ENCODE data around the gene TXNDC5.

Gene TXNDC5

DNA sequence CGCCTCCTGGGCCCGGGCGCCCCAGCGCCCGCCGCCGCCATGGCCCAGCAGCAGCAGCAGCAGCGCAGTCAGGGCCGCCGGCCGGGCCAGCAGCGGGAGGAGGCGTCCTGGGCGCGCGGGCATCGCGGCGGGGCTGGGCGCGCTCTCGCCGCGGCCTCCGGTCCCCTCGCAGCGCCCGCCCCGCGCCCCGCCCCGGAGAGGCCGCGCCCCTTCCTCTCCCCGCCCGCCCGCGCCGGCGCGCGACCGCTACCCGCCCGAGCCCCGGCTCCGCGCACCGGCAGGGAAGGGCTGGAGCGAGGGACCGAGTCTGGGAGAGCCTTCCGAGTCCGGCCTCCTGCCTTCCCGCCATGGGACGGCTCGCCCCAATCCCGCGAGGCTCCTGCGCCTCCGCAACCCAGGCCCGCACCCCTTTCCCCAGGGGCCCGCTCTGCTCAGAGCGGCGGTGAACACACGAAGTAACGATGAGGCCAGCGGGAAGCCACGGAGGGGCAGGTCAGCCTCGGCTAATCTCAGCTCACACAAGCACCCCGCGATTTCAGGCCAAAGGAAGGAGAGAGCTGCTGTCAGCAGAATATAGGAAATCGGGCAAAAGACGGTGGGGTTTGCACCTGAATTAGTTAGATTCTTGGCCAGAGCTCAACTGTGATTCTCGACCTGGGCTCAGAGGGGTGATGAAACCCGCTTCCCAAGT, at the start of gene TXNDC5:
Gene TXNDC5 (minus strand): TSS at position 135 of the 691 bp plus-strand sequence. CDS start 12 bp downstream, at position 123.
- peaks cover 8% of the 10 kb centered on the region for H3K4me1 ChIP-seq (ENCODE audit: insufficient read depth, low read length)
- H3K4me3 ChIP-seq (ENCODE audit: low read length) = peak within 1 kb of the TSS; percentile 65
- peak within 1 kb of the TSS; percentile 95 for H2AFZ ChIP-seq (ENCODE audit: low read depth, low read length)
- no peaks in the 10 kb centered on the region for H3K36me3 ChIP-seq (ENCODE audit: insufficient read depth, low read length)
- H3K9me3 ChIP-seq (ENCODE audit: low read length) = no peaks in the 10 kb centered on the region
- H3K27me3 ChIP-seq (ENCODE audit: insufficient read depth, low read length) = peaks cover 25% of the 10 kb centered on the region

DNA sequence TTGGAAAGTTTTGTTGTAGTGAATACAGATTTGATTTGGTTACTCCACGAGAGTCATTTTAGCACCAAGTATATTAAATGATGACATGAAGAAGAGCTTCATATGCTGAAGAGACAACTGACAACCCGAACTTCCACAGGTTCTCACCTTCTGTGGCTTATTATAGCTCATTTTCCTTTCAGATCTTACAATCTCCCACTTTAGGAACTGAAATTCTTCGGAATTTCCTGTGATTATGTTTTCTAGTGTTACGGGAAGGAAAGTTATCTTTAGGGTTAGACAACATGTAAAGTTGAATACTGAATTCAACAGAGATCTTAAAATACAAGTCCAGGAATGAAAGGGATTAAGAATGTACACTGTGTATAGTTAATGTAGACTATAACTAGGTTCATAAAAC, 49.6 kb upstream of the TXNDC5 start:
- Histone ChIP-seq H3K36me3 (ENCODE audit: insufficient read depth, low read length) (no peaks in the 10 kb centered on the region), H3K4me1 (ENCODE audit: insufficient read depth, low read length) (no peaks in the 10 kb centered on the region), H3K27me3 (ENCODE audit: insufficient read depth, low read length) (no peaks in the 10 kb centered on the region), H3K9me3 (ENCODE audit: low read length) (no peaks in the 10 kb centered on the region), H2AFZ (ENCODE audit: low read depth, low read length) (no peak overlapping the region), H3K4me3 (ENCODE audit: low read length) (no peak overlapping the region)

- no peaks in the 10 kb centered on the region for H3K36me3 ChIP-seq (ENCODE audit: insufficient read depth, low read length)
- H2AFZ ChIP-seq (ENCODE audit: low read depth, low read length) = no peak overlapping the region
- H3K4me1 ChIP-seq (ENCODE audit: insufficient read depth, low read length) = no peaks in the 10 kb centered on the region
- no peaks in the 10 kb centered on the region for H3K9me3 ChIP-seq (ENCODE audit: low read length)
- no peaks in the 10 kb centered on the region for H3K27me3 ChIP-seq (ENCODE audit: insufficient read depth, low read length)
- no peak overlapping the region for H3K4me3 ChIP-seq (ENCODE audit: low read length)
Observed at GRCh38 chr6:7959453-7959852, 48.9 kb upstream of the TXNDC5 start.

DNA sequence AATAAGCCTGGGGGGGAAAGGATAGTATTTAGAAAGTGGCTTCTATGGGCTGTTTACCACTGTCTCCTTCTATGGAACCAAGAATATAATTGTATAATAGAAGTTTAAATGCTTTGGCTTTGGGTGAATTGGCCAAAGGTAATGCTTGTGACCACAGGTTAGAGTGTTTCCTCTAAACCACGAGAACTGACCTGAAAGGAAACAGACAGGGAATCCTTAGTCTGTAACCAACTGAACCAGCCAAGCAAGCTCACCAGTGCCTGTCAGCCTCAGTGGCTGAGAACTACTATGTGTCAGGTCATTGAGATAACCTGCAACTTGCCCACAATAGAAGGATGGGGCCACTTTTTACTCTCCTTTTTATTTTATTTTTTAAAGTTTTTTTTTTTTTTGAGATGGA, 47.9 kb upstream of the TXNDC5 start:
- Histone ChIP-seq H3K4me1 (ENCODE audit: insufficient read depth, low read length) (no peaks in the 10 kb centered on the region), H3K36me3 (ENCODE audit: insufficient read depth, low read length) (no peaks in the 10 kb centered on the region), H3K27me3 (ENCODE audit: insufficient read depth, low read length) (no peaks in the 10 kb centered on the region), H3K4me3 (ENCODE audit: low read length) (no peak overlapping the region), H3K9me3 (ENCODE audit: low read length) (no peaks in the 10 kb centered on the region), H2AFZ (ENCODE audit: low read depth, low read length) (no peak overlapping the region)

DNA sequence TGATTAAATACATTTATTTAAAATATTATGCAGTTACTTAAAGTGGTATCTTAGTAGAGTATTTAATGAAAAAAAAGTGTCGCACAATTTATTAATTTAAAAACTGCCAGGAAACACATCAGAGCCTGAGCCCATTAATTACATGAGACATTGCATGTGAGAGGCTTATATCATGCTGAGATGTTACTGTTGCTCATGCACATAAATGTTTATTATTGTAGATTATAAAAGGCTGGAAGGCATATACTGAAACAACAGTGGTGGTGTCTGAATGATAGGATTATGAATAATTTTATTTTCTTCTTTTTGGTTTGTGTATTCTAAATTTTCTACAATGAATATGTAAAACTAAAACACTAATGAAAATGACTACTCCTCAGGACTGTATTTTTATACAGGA, 45.7 kb upstream of the TXNDC5 start:
- no peak overlapping the region for H3K4me3 ChIP-seq (ENCODE audit: low read length)
- no peaks in the 10 kb centered on the region for H3K4me1 ChIP-seq (ENCODE audit: insufficient read depth, low read length)
- no peaks in the 10 kb centered on the region for H3K9me3 ChIP-seq (ENCODE audit: low read length)
- no peaks in the 10 kb centered on the region for H3K27me3 ChIP-seq (ENCODE audit: insufficient read depth, low read length)
- no peak overlapping the region for H2AFZ ChIP-seq (ENCODE audit: low read depth, low read length)
- no peaks in the 10 kb centered on the region for H3K36me3 ChIP-seq (ENCODE audit: insufficient read depth, low read length)

DNA sequence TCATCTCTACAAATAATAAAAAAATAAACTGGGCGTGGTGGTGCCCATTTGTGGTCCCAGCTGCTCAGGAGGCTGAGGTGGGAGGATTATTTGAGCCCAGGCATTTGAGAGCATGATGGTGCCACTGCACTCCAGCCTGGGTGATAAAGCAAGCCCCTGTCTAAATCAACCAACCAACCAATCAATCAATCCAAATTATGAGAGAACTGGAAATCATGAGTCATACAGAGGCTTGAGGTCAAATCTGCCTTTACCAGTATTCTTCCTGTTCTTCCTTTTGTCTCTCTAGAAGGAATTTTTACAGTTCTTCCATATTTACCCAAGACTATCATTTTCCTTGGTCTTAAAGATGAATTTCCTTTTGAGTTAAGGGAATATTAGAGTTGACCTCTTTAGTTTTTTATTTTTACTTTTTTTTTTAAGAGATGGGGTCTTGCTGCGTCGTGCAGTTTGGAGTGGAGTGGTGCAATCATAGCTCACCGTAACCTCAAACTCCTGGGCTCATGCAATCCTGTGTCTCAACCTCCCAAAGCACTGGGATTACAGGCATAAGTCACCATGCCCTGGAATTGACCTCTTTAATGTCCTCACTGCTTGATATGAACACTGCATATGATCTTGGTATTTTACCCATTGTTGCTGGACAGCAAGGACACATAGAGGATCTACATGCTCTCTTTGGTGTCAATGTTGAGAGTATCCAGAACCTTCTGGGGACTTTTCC, 44.1 kb upstream of the TXNDC5 start:
- Histone ChIP-seq H3K27me3 (ENCODE audit: insufficient read depth, low read length) (no peaks in the 10 kb centered on the region), H3K36me3 (ENCODE audit: insufficient read depth, low read length) (no peaks in the 10 kb centered on the region), H3K4me1 (ENCODE audit: insufficient read depth, low read length) (no peaks in the 10 kb centered on the region), H3K4me3 (ENCODE audit: low read length) (no peak overlapping the region), H3K9me3 (ENCODE audit: low read length) (no peaks in the 10 kb centered on the region), H2AFZ (ENCODE audit: low read depth, low read length) (no peak overlapping the region)

DNA sequence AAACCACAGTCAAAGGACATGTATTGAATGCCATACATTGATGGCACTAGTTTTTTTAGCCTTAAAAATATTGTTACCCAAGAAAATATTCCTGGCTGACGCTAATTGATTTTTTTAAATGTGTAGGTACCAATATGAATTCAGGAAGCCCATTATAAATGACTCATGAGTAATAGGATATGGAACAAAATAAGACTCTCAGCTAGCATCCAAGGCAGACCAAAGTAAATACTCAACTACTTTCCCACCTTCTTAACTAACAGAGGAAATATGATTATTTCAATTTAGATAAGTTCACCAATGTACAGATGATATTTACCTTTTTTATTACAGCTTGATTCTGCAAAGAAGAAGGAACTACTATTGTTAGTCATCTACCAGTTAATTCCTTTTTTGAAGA, 43.2 kb upstream of the TXNDC5 start:
- H3K4me3 ChIP-seq (ENCODE audit: low read length) = no peak overlapping the region
- H3K36me3 ChIP-seq (ENCODE audit: insufficient read depth, low read length) = no peaks in the 10 kb centered on the region
- no peak overlapping the region for H2AFZ ChIP-seq (ENCODE audit: low read depth, low read length)
- H3K9me3 ChIP-seq (ENCODE audit: low read length) = no peaks in the 10 kb centered on the region
- H3K27me3 ChIP-seq (ENCODE audit: insufficient read depth, low read length) = no peaks in the 10 kb centered on the region
- H3K4me1 ChIP-seq (ENCODE audit: insufficient read depth, low read length) = no peaks in the 10 kb centered on the region

- Histone ChIP-seq H2AFZ (ENCODE audit: low read depth, low read length) (no peak overlapping the region), H3K27me3 (ENCODE audit: insufficient read depth, low read length) (no peaks in the 10 kb centered on the region), H3K9me3 (ENCODE audit: low read length) (no peaks in the 10 kb centered on the region), H3K4me1 (ENCODE audit: insufficient read depth, low read length) (peaks cover 4% of the 10 kb centered on the region), H3K36me3 (ENCODE audit: insufficient read depth, low read length) (no peaks in the 10 kb centered on the region), H3K4me3 (ENCODE audit: low read length) (no peak overlapping the region)
Observed at GRCh38 chr6:7939864-7940228, 29.3 kb upstream of the TXNDC5 start.

- H3K4me3 ChIP-seq (ENCODE audit: low read length) = no peak overlapping the region
- H3K9me3 ChIP-seq (ENCODE audit: low read length) = no peaks in the 10 kb centered on the region
- H3K4me1 ChIP-seq (ENCODE audit: insufficient read depth, low read length) = peaks cover 4% of the 10 kb centered on the region
- H2AFZ ChIP-seq (ENCODE audit: low read depth, low read length) = no peak overlapping the region
- H3K36me3 ChIP-seq (ENCODE audit: insufficient read depth, low read length) = no peaks in the 10 kb centered on the region
- no peaks in the 10 kb centered on the region for H3K27me3 ChIP-seq (ENCODE audit: insufficient read depth, low read length)
Observed at GRCh38 chr6:7939184-7939863, 28.7 kb upstream of the TXNDC5 start.

- no peak overlapping the region for H3K4me3 ChIP-seq (ENCODE audit: low read length)
- H3K4me1 ChIP-seq (ENCODE audit: insufficient read depth, low read length) = peaks cover 5% of the 10 kb centered on the region
- no peaks in the 10 kb centered on the region for H3K9me3 ChIP-seq (ENCODE audit: low read length)
- H3K36me3 ChIP-seq (ENCODE audit: insufficient read depth, low read length) = no peaks in the 10 kb centered on the region
- H2AFZ ChIP-seq (ENCODE audit: low read depth, low read length) = no peak overlapping the region
- no peaks in the 10 kb centered on the region for H3K27me3 ChIP-seq (ENCODE audit: insufficient read depth, low read length)
Observed at GRCh38 chr6:7938562-7939183, 28.1 kb upstream of the TXNDC5 start.

GRCh38 chr6:7933794-7934193, 23.2 kb upstream of the TXNDC5 start:
- H3K36me3 ChIP-seq (ENCODE audit: insufficient read depth, low read length) = no peaks in the 10 kb centered on the region
- peaks cover 8% of the 10 kb centered on the region for H3K4me1 ChIP-seq (ENCODE audit: insufficient read depth, low read length)
- H3K27me3 ChIP-seq (ENCODE audit: insufficient read depth, low read length) = no peaks in the 10 kb centered on the region
- H3K4me3 ChIP-seq (ENCODE audit: low read length) = no peak overlapping the region
- H2AFZ ChIP-seq (ENCODE audit: low read depth, low read length) = no peak overlapping the region
- H3K9me3 ChIP-seq (ENCODE audit: low read length) = no peaks in the 10 kb centered on the region

DNA sequence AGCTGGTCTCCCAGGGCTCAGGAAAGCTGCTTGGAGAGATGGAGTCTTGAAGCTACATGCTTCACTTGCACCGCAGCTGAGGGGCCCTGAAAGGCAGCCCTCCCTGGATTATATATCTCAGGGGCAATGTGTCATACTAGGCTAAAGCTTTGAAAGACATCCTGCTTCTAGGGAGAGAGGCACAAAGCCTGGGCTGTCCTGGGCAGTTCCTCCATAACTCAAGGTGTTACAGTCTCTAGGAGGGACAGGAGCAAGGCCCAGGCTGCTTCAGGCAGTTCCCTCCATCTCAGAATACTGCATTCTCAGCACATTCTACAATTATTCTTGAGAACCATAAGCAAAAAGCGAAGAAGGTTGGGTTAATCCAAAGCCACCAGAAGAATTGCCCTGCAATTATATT, 22.0 kb upstream of the TXNDC5 start:
- Histone ChIP-seq H3K4me1 (ENCODE audit: insufficient read depth, low read length) (peaks cover 8% of the 10 kb centered on the region), H3K9me3 (ENCODE audit: low read length) (no peaks in the 10 kb centered on the region), H3K4me3 (ENCODE audit: low read length) (no peak overlapping the region), H3K36me3 (ENCODE audit: insufficient read depth, low read length) (no peaks in the 10 kb centered on the region), H2AFZ (ENCODE audit: low read depth, low read length) (no peak overlapping the region), H3K27me3 (ENCODE audit: insufficient read depth, low read length) (no peaks in the 10 kb centered on the region)

DNA sequence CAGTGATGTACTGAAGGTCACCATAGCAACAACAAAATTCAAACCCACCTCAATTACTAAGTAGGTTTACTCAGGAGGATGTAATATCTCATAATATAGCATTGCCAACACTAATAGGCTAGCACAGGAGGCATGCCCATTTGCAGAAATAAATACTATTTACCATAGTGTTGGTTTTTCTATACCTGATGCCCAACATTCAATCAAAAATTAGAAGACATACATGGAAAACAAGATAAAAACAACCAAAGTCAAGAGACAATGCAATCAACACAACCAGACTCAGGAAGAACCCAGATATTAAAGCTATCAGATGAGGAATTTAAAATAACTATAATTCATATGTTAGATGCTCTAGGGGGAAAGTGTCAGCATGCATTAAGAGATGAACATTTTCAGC, 14.3 kb upstream of the TXNDC5 start:
- Histone ChIP-seq H3K4me3 (ENCODE audit: low read length) (no peak overlapping the region), H2AFZ (ENCODE audit: low read depth, low read length) (no peak overlapping the region), H3K9me3 (ENCODE audit: low read length) (peaks cover 7% of the 10 kb centered on the region), H3K27me3 (ENCODE audit: insufficient read depth, low read length) (no peaks in the 10 kb centered on the region), H3K36me3 (ENCODE audit: insufficient read depth, low read length) (no peaks in the 10 kb centered on the region), H3K4me1 (ENCODE audit: insufficient read depth, low read length) (no peaks in the 10 kb centered on the region)

Data from neuron (in vitro differentiated cells).